H1 (cell line): ENCODE data around the gene CYP1A2. TPM values are rescaled to one million over a fixed set of nuclear protein-coding genes. Genes with fewer than 3 reads are reported as not detected.

ENCODE experiments used
- ATF2 ChIP-seq: IDR thresholded peaks from 2 replicates; pipeline ENCODE4 v1.6.1; 2012; ENCODE audit warnings: low read length, inconsistent platforms
- polyA plus RNA-seq, 7 experiments: library from polyadenylated mRNA; depleted of rRNA in 3 of 7; stranded (reverse) in 5 of 7; unstranded in 2 of 7; fragments of >200 nt in 5 of 7; fragments of 200-250 nt in 2 of 7; gene quantifications; 1 replicate in 5 of 7; 2 replicates in 1 of 7; 4 replicates in 1 of 7; pipeline versions ENCODE4 v1.2.1 to v1.2.3, GENCODE V29; 2011 to 2013; ENCODE audit warnings: missing spikeins in 2 of 7, mixed read lengths in 2 of 7
- total RNA-seq: library from RNA; stranded (reverse); fragmentation: NEBNext Ultra II Directional; extraction: Animal tissue kit (Norgen Biotek cat#: 25700); gene quantifications from 2 replicates; pipeline ENCODE4 v1.2.1, GENCODE V29; 2021

CYP1A2 gene
- total and polyA plus RNA-seq, 2 of the 8 experiments (the other 6 are each of a cell fraction or from before 2014, with no cell fraction given), result not detected

GRCh38 chr15:74775132-74775562, 26.5 kb downstream of the CYP1A2 start (continued):
- TF ChIP-seq ATF2, result no peak
